ENCODE measurements around the gene EPPIN. TPM values are rescaled to one million over a fixed set of nuclear protein-coding genes. Genes with fewer than 3 reads are reported as not detected.

Gene EPPIN
- total RNA-seq, 1 experiment from 2014 or later, result not detected

GRCh38 chr20:45523821-45524220, 23.4 kb downstream of the EPPIN start:
- ATAC-seq, result no peak

GRCh38 chr20:45518282-45518681, 28.9 kb downstream of the EPPIN start:
- POLR2A ChIA-PET, result no interaction called here
- H3K4me3 ChIP-seq (ENCODE audit: low read depth in 2 of 2, low read length in 2 of 2), result no peak overlapping the region
- no peak for TF ChIP-seq POLR2AphosphoS5 (IDR thresholded peaks at IDR 0.05; ENCODE audit: low read depth, low read length)
- TF ChIP-seq SIN3A (IDR thresholded peaks at IDR 0.05; ENCODE audit: borderline replicate concordance, insufficient read depth, low read depth, low read length), result no peak
- no peak for TF ChIP-seq REST (IDR thresholded peaks at IDR 0.05; ENCODE audit: insufficient read depth in 1 of 2, low read depth in 2 of 2, low read length in 1 of 2)
- TF ChIP-seq CTCF (IDR thresholded peaks at IDR 0.05), result no peak
- TF ChIP-seq TCF7L2 (IDR thresholded peaks at IDR 0.05; ENCODE audit: low read depth, low read length), result no peak

More at GRCh38 chr20:45523821-45524220, 23.4 kb downstream of the EPPIN start:
- Histone ChIP-seq H3K9me3 (ENCODE audit: control insufficient read depth, insufficient read depth, low read depth, low read length) (no peaks in the 10 kb centered on the region), H3K27me3 (ENCODE audit: control insufficient read depth, insufficient read depth, low read length) (peaks cover 18% of the 10 kb centered on the region), H3K27ac (ENCODE audit: low read length) (no peak overlapping the region), H3K4me1 (ENCODE audit: control insufficient read depth, insufficient read depth, low read length) (no peaks in the 10 kb centered on the region), H3K4me3 (ENCODE audit: low read depth in 2 of 2, low read length in 2 of 2) (no peak overlapping the region), H3K36me3 (ENCODE audit: control insufficient read depth, insufficient read depth, low read length) (no peaks in the 10 kb centered on the region)
- CTCF ChIA-PET, result no interaction called here
- DNase-seq (ENCODE audit: low read depth, low spot score), result no peak
- intact Hi-C loops (cut with micrococcal nuclease; ENCODE audit: unreplicated experiment) (no loop called here), in situ Hi-C loops (cut with HindIII; ENCODE audit: low pct_unique_long_range_greater_than_20kb, low sequenced_read_pairs) (no loop called here)
- POLR2A ChIA-PET, result no interaction called here
- no TSS peak for BruUV-seq (replicated peaks)
- no peak for TF ChIP-seq POLR2AphosphoS5 (IDR thresholded peaks at IDR 0.05; ENCODE audit: low read depth, low read length)
- no peak for TF ChIP-seq TCF7L2 (IDR thresholded peaks at IDR 0.05; ENCODE audit: low read depth, low read length)
- no peak for TF ChIP-seq REST (IDR thresholded peaks at IDR 0.05; ENCODE audit: insufficient read depth in 1 of 2, low read depth in 2 of 2, low read length in 1 of 2)
- no peak for TF ChIP-seq SIN3A (IDR thresholded peaks at IDR 0.05; ENCODE audit: borderline replicate concordance, insufficient read depth, low read depth, low read length)
- TF ChIP-seq CTCF (IDR thresholded peaks at IDR 0.05), result no peak

More at GRCh38 chr20:45518282-45518681, 28.9 kb downstream of the EPPIN start:
- no peaks in the 10 kb centered on the region for H3K9me3 ChIP-seq (ENCODE audit: control insufficient read depth, insufficient read depth, low read depth, low read length)
- H3K36me3 ChIP-seq (ENCODE audit: control insufficient read depth, insufficient read depth, low read length), result no peaks in the 10 kb centered on the region
- DNase-seq (ENCODE audit: low read depth, low spot score) (no peak), ATAC-seq (no peak)
- no peak overlapping the region for H3K27ac ChIP-seq (ENCODE audit: low read length)
- H3K27me3 ChIP-seq (ENCODE audit: control insufficient read depth, insufficient read depth, low read length), result peaks cover 4% of the 10 kb centered on the region
- BruUV-seq (replicated peaks), result no TSS peak
- in situ Hi-C loops (cut with HindIII; ENCODE audit: low pct_unique_long_range_greater_than_20kb, low sequenced_read_pairs) (no loop called here), intact Hi-C loops (cut with micrococcal nuclease; ENCODE audit: unreplicated experiment) (no loop called here)
- no peaks in the 10 kb centered on the region for H3K4me1 ChIP-seq (ENCODE audit: control insufficient read depth, insufficient read depth, low read length)
- CTCF ChIA-PET, result no interaction called here

Data from Panc1 (cell line).